KMS-11 (cell line): Measurements from ENCODE around the gene GLT1D1.

Experiments used
- H2AFZ ChIP-seq: fragments of 200-600 bp; sonication (generic); 2 replicates; pipeline ENCODE4 v1.6.1; 2016; ENCODE audit warnings: antibody characterized with exemption, mixed run types, low read depth
- H3K27ac ChIP-seq: fragments of 200-600 bp; sonication (generic); 2 replicates; pipeline ENCODE4 v1.6.1; 2016; ENCODE audit warnings: mild to moderate bottlenecking, mixed run types
- H3K27me3 ChIP-seq: fragments of 200-600 bp; sonication (generic); 2 replicates; pipeline ENCODE4 v1.6.1; 2017; ENCODE audit warnings: mild to moderate bottlenecking, low read depth, mixed run types, moderate library complexity; ENCODE audit not compliant: insufficient read depth
- H3K36me3 ChIP-seq: fragments of 200-600 bp; sonication (generic); 2 replicates; pipeline ENCODE4 v1.6.1; 2017; ENCODE audit warnings: mild to moderate bottlenecking, mixed run types; ENCODE audit not compliant: insufficient read depth
- H3K4me1 ChIP-seq: fragments of 200-600 bp; sonication (generic); 2 replicates; pipeline ENCODE4 v1.6.1; 2016; ENCODE audit warnings: mild to moderate bottlenecking, low read depth, mixed run types; ENCODE audit not compliant: poor library complexity, severe bottlenecking
- H3K4me2 ChIP-seq: fragments of 200-600 bp; sonication (generic); 2 replicates; pipeline ENCODE4 v1.7.0; 2016; ENCODE audit warnings: mild to moderate bottlenecking, mixed run types
- H3K4me3 ChIP-seq: fragments of 200-600 bp; sonication (generic); IDR thresholded peaks from 2 replicates; pipeline ENCODE4 v1.6.1; 2017; ENCODE audit warnings: low read depth, low read length, mixed read lengths; ENCODE audit not compliant: insufficient read depth
- H3K79me2 ChIP-seq: fragments of 200-600 bp; sonication (generic); 2 replicates; pipeline ENCODE4 v1.6.1; 2016; ENCODE audit warnings: low read depth, mixed run types; ENCODE audit not compliant: insufficient read depth
- H3K9ac ChIP-seq: fragments of 200-600 bp; sonication (generic); 2 replicates; pipeline ENCODE4 v1.6.1; 2016; ENCODE audit warnings: mild to moderate bottlenecking, mixed run types
- H4K20me1 ChIP-seq: fragments of 200-600 bp; sonication (generic); 2 replicates; pipeline ENCODE4 v1.6.1; 2016; ENCODE audit warnings: mild to moderate bottlenecking, mixed run types; ENCODE audit not compliant: insufficient read depth
- CTCF ChIP-seq: fragments of 200-600 bp; sonication (generic); conservative IDR thresholded peaks from 2 replicates; pipeline ENCODE4 v1.6.1; 2017; ENCODE audit warnings: low read depth, mild to moderate bottlenecking, antibody characterized with exemption, low read length, moderate library complexity, mixed read lengths

Gene GLT1D1

DNA sequence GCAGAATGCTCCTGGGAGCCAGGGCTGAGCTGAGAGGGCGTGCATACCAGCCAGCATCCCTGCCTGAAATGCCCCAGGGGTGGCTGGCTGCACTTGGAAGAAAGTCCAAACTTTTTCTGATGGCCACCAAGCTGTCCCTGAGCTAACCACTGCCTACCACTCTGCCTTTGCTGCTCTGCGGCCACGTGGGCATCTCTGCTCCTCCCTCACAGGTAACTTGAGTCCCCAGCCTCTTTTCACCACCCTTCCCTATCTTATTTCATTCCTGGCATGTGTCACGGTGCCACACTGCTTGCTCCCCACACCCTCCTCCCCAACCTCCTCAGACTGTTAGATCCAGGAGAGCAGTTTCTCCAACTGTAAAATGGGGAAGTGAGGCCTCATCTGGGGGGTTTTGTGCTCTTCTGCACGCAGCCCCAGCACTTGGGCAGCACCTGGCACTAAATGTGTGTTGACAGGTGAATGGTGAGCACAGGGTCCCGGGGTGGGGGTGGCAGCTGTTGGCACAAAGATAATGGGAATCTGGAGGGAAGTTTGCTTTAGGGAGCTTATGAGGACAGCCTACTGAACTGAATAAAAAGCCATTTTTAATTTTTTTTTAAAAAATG is 113.0 kb downstream of the GLT1D1 start:
- H3K4me1 ChIP-seq: no peaks in the 10 kb centered on the region
- no peak overlapping the region for H3K9ac ChIP-seq
- H3K27ac ChIP-seq: no peak overlapping the region
- no peak for TF ChIP-seq CTCF
- H2AFZ ChIP-seq: no peak overlapping the region
- H4K20me1 ChIP-seq: no peaks in the 10 kb centered on the region
- no peak overlapping the region for H3K4me2 ChIP-seq
- H3K4me3 ChIP-seq: no peak overlapping the region
- no peaks in the 10 kb centered on the region for H3K27me3 ChIP-seq
- no peaks in the 10 kb centered on the region for H3K79me2 ChIP-seq
- H3K36me3 ChIP-seq: no peaks in the 10 kb centered on the region

GRCh38 chr12:128968668-128969067 is 115.4 kb downstream of the GLT1D1 start:
- H3K27ac ChIP-seq: no peak overlapping the region
- no peak for TF ChIP-seq CTCF
- no peaks in the 10 kb centered on the region for H3K4me1 ChIP-seq
- no peak overlapping the region for H3K4me3 ChIP-seq
- no peaks in the 10 kb centered on the region for H4K20me1 ChIP-seq
- H2AFZ ChIP-seq: 0 out of 2 replicates have a peak overlapping the region, but pooled peaks have one; percentile 48
- no peaks in the 10 kb centered on the region for H3K36me3 ChIP-seq
- H3K79me2 ChIP-seq: no peaks in the 10 kb centered on the region
- no peak overlapping the region for H3K4me2 ChIP-seq
- H3K9ac ChIP-seq: no peak overlapping the region
- H3K27me3 ChIP-seq: no peaks in the 10 kb centered on the region

DNA sequence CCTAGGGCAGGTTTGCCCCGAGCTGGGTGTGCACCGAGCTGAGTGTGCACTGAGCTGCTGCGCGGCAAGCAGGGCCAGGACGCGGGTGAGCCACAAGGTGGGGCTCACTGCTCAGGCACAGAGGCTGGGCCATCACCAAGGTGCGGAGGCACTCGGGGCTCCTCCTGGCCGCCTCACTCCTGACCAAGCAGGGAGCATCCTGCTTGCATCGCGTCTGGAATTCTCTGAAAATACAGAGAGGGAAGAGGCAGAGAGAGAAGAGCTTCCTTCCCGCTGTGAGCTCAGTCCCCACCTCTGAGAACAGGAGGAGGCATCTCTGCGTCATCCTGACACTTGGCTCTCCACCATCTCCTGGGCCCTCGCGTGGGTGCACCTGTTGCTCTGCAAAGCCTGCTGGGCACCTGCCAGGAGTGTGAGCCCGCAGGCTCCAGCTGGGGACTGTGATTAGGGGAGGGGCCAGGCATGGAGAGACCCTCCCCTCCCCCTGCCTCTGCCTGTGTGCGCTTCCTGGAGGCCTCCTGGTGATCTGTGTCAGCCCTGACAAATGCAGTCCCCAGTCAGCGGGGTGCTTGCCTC is 116.3 kb downstream of the GLT1D1 start:
- H3K9ac ChIP-seq: no peak overlapping the region
- H3K4me3 ChIP-seq: no peak overlapping the region

GRCh38 chr12:128970110-128970509 is 116.8 kb downstream of the GLT1D1 start:
- Histone ChIP-seq H3K9ac (no peak overlapping the region), H3K79me2 (no peaks in the 10 kb centered on the region), H4K20me1 (no peaks in the 10 kb centered on the region), H3K36me3 (no peaks in the 10 kb centered on the region), H3K4me2 (peak overlapping the region; percentile 41; the same call in 1 of the 2 replicates), H3K27ac (no peak overlapping the region), H3K4me3 (no peak overlapping the region), H3K27me3 (no peaks in the 10 kb centered on the region), H3K4me1 (no peaks in the 10 kb centered on the region), H2AFZ (peak overlapping the region; percentile 41; the same call in 1 of the 2 replicates)
- no peak for TF ChIP-seq CTCF

More for the DNA sequence above, 116.3 kb downstream of the GLT1D1 start:
- Histone ChIP-seq H3K4me1 (no peaks in the 10 kb centered on the region), H3K4me2 (peak overlapping the region; percentile 41), H3K27ac (no peak overlapping the region), H3K36me3 (no peaks in the 10 kb centered on the region), H3K27me3 (no peaks in the 10 kb centered on the region), H2AFZ (peak overlapping the region; percentile 48), H3K79me2 (no peaks in the 10 kb centered on the region), H4K20me1 (no peaks in the 10 kb centered on the region)
- TF ChIP-seq CTCF: peak; percentile 57
